Left ventricle myocardium inferior (tissue), 1 donor: ENCODE measurements around the gene FZD2. TPM values are rescaled to one million over a fixed set of nuclear protein-coding genes. Genes with fewer than 3 reads are reported as not detected.

ENCODE experiments used
- DNase-seq: peaks from one replicate; pipeline ENCODE4 v3.0.0-alpha.2; 2020
- H3K27ac ChIP-seq: fragments of 200-600 bp; replicated peaks from 2 replicates; pipeline ENCODE4 v1.8.0; 2021
- H3K27me3 ChIP-seq: fragments of 200-600 bp; 2 replicates; pipeline ENCODE4 v1.8.0; 2021; ENCODE audit warnings: low read depth
- H3K36me3 ChIP-seq: fragments of 200-600 bp; 2 replicates; pipeline ENCODE4 v1.8.0; 2021
- H3K4me1 ChIP-seq: fragments of 200-600 bp; 2 replicates; pipeline ENCODE4 v1.8.0; 2021
- H3K4me3 ChIP-seq: fragments of 200-600 bp; 2 replicates; pipeline ENCODE4 v1.8.0; 2021; ENCODE audit warnings: mild to moderate bottlenecking, moderate library complexity
- H3K9me3 ChIP-seq: fragments of 200-600 bp; replicated peaks from 2 replicates; pipeline ENCODE4 v1.8.0; 2021
- CTCF ChIP-seq: fragments of 200-600 bp; IDR thresholded peaks from 2 replicates; pipeline ENCODE4 v1.8.0; 2021; ENCODE audit warnings: antibody characterized with exemption, mild to moderate bottlenecking, borderline replicate concordance
- intact Hi-C: fragments of 100-400 bp; cut with micrococcal nuclease; formaldehyde crosslinking; loops from one replicate; pipeline ENCODE4 v1.11.0; 2022
- total RNA-seq: library from RNA; stranded (reverse); fragmentation: NEBNext Ultra II Directional; extraction: Animal tissue kit (Norgen Biotek cat#: 25700); gene quantifications from one replicate; pipeline ENCODE4 v1.2.1, GENCODE V29; 2021
- donor health status: DM: no; HTN: yes; CAD: no; lungs with severe emphysema.

The FZD2 gene
- total RNA-seq, 1 donor from 2014 or later = 4.0 TPM

- no peak for TF ChIP-seq CTCF
- H3K4me1 ChIP-seq = peaks cover 26% of the 10 kb centered on the region
- H3K27ac ChIP-seq = peak overlapping the region; percentile 67
- peak overlapping the region; percentile 79 for H3K4me3 ChIP-seq
- intact Hi-C loops = no loop called here
- no peaks in the 10 kb centered on the region for H3K36me3 ChIP-seq
- H3K27me3 ChIP-seq = peaks cover 22% of the 10 kb centered on the region
- peak; percentile 41 for DNase-seq
- H3K9me3 ChIP-seq = no peaks in the 10 kb centered on the region
Observed at GRCh38 chr17:44557651-44558285, 484 bp downstream of the FZD2 start.

GRCh38 chr17:44558334-44558709, 1.0 kb downstream of the FZD2 start:
- intact Hi-C loops = no loop called here
- no peaks in the 10 kb centered on the region for H3K36me3 ChIP-seq
- DNase-seq = no peak
- TF ChIP-seq CTCF = no peak
- H3K27ac ChIP-seq = no peak overlapping the region
- H3K9me3 ChIP-seq = no peaks in the 10 kb centered on the region
- H3K27me3 ChIP-seq = peaks cover 22% of the 10 kb centered on the region
- H3K4me1 ChIP-seq = peaks cover 26% of the 10 kb centered on the region
- peak overlapping the region; percentile 79 for H3K4me3 ChIP-seq

GRCh38 chr17:44558710-44559633, 1.7 kb downstream of the FZD2 start:
- Histone ChIP-seq H3K27ac (no peak overlapping the region), H3K36me3 (no peaks in the 10 kb centered on the region), H3K4me3 (peak overlapping the region; percentile 79), H3K27me3 (peaks cover 22% of the 10 kb centered on the region), H3K4me1 (peaks cover 26% of the 10 kb centered on the region), H3K9me3 (no peaks in the 10 kb centered on the region)
- no peak for TF ChIP-seq CTCF
- intact Hi-C loops = no loop called here
- no peak for DNase-seq

GRCh38 chr17:44559634-44560554, 2.6 kb downstream of the FZD2 start:
- Histone ChIP-seq H3K4me3 (peak overlapping the region; percentile 79), H3K27ac (no peak overlapping the region), H3K9me3 (no peaks in the 10 kb centered on the region), H3K36me3 (no peaks in the 10 kb centered on the region), H3K27me3 (peaks cover 23% of the 10 kb centered on the region), H3K4me1 (peaks cover 26% of the 10 kb centered on the region)
- DNase-seq = no peak
- no peak for TF ChIP-seq CTCF
- intact Hi-C loops = no loop called here

- H3K27ac ChIP-seq = no peak overlapping the region
- peaks cover 20% of the 10 kb centered on the region for H3K4me1 ChIP-seq
- peaks cover 11% of the 10 kb centered on the region for H3K9me3 ChIP-seq
- intact Hi-C loops = no loop called here
- DNase-seq = no peak
- TF ChIP-seq CTCF = no peak
- H3K4me3 ChIP-seq = no peak overlapping the region
- H3K27me3 ChIP-seq = peaks cover 17% of the 10 kb centered on the region
- H3K36me3 ChIP-seq = peaks cover 3% of the 10 kb centered on the region
Observed at GRCh38 chr17:44561237-44561623, 3.9 kb downstream of the FZD2 start.
